GM21381 (cell line): Measurements from ENCODE around the gene GPR146.

Source experiments
- ATAC-seq: cut with Tn5 transposase; IDR thresholded peaks from one replicate; pipeline ENCODE4 v1.9.1; 2021; ENCODE audit warnings: mild to moderate bottlenecking, moderate library complexity; ENCODE audit not compliant: unreplicated experiment

GPR146 gene

DNA sequence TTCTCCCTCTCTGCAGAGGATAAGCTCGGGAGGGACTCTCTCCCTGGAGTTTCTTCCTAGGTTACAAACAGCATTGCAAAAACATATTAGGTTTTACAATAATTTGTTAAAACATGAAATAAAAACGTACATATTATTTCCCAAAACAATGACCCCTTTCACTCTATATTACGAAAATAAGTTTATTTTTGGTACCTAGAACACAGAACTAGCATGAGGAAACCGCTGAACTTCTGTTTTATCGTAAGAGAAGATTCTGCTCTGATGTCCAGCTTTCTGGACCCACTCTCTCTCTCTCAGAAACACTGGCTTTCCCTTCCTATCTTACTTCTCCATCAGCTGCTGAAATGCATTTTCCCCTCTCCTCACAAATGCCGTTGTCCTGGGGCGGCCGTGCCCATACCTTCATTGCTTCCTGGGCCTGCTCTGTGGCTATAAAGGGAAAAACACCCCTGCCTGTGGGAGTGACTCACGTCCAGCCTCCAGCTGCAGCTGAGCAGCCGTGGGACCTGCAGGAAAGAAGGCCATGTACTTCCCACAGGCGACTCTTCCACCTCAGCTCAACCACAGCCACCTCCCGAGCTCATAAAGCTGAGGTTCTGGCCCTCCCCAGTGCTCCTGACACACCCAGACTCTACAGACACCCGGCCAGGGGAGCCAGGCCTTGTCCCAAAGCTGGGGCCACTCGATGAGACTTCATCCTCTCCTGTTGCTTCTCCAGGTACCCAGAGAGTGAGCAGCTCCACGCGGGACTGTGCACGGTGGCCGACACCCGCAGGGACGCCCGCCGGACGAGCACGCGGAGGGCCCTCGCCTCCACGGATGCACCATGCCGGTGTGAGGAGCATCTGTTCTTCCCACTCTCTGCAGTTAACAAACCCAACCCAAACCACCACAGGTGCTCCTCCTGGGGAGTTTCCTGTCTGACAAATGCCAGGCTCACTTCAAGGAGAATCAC lies 46.6 kb downstream of the GPR146 start:
- ATAC-seq, result no peak

DNA sequence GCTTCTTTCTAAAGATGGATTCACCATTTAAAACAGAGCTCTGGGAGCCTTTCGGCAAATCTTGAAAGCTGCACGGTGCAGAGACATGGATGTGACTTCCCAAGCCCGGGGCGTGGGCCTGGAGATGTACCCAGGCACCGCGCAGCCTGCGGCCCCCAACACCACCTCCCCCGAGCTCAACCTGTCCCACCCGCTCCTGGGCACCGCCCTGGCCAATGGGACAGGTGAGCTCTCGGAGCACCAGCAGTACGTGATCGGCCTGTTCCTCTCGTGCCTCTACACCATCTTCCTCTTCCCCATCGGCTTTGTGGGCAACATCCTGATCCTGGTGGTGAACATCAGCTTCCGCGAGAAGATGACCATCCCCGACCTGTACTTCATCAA lies 47.3 kb downstream of the GPR146 start:
- no peak for ATAC-seq

DNA sequence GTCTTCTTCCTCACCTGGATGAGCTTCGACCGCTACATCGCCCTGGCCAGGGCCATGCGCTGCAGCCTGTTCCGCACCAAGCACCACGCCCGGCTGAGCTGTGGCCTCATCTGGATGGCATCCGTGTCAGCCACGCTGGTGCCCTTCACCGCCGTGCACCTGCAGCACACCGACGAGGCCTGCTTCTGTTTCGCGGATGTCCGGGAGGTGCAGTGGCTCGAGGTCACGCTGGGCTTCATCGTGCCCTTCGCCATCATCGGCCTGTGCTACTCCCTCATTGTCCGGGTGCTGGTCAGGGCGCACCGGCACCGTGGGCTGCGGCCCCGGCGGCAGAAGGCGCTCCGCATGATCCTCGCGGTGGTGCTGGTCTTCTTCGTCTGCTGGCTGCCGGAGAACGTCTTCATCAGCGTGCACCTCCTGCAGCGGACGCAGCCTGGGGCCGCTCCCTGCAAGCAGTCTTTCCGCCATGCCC lies 47.9 kb downstream of the GPR146 start:
- no peak for ATAC-seq

DNA sequence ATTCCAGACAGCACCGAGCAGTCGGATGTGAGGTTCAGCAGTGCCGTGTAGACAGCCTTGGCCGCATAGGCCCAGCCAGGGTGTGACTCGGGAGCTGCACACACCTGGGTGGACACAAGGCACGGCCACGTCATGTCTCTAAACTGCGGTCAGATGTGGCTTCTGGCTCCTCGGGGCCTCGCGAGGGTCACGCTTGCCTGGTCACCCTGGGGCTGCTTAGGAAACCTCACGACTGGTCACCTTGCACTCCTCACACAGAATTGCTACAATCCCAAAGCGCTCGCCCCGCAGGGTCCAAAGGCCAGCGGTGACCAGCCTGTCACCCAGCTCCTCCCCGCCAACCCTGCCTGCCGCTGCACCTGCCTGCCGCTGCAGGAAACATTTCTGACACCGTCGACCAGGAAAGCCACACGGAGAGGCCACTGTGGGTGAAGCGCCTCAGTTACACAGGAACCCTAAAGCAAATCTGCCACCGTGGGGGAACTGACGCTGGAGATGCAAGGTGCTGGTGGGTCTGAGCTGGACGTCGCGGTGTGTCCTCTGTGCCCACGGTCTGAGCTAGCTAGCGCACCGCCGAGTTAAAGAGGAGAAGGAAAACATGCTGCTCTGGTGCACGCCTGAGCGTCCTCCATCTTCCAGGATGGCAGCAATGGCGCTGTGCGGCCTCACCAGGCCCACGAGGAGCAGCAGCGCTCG lies 48.6 kb downstream of the GPR146 start:
- no peak for ATAC-seq

DNA sequence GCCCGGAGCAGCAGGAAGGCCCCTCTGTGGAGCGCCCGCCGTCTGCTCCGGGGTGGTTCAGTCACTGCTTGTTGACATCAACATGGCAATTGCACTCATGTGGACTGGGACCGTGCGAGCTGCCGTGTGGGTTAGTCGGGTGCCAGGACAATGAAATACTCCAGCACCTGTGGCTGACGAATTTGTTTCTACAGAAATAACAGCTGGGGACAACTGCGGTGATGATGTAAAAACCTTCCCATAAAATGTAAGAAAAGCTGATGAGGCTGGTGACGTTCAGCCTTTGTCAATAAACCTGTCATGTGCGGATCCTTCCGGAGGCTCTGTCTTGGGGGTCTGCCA lies 49.1 kb downstream of the GPR146 start:
- ATAC-seq, result no peak

DNA sequence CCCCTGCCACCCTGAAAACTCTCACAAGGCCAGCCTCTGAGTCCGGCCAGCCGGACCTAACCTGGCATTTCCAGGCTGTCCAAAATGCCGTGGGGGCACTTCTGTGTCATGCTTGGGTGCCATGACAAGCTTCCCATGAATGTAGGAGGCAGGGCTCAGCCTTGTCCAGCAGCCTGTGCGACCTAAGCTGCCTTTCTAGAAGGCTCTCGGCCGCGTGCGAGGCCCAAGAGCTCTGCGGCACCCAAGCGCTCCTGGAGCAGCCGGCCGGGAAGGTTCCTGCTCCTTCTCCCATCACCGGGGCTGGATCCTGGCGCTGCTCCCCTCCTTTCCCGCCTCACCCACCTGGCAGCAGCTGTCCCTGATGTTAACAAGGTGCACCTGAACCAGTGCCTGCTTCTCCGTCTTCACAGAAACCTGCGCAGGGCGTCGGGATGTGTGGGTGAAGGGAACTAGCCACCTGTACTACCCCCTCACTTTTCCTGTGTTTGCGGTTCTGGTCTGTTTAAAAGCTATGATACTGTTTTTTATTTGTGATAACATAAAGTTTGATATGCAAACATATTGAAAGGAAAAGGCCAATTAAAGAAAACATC lies 49.7 kb downstream of the GPR146 start:
- ATAC-seq, result no peak

DNA sequence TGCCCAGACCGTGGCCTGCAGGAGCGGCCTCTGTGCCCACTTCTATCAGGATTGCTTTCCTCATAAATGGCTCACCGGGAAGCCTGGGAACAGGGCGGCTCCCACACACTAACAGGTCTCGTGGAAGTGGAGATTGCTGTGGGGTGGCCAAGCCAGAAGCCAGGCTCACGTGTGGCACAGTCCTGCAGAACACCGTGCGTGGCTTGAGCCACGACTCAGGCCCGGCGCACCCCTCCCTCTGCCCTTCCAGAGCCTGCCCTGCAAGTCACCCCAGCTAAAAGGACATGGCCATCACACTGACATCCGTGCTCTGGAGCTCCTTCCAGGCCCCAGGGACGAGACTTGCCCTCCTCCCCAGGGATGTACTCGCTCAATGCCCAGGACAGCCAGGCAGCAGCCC lies 50.5 kb downstream of the GPR146 start:
- no peak for ATAC-seq

DNA sequence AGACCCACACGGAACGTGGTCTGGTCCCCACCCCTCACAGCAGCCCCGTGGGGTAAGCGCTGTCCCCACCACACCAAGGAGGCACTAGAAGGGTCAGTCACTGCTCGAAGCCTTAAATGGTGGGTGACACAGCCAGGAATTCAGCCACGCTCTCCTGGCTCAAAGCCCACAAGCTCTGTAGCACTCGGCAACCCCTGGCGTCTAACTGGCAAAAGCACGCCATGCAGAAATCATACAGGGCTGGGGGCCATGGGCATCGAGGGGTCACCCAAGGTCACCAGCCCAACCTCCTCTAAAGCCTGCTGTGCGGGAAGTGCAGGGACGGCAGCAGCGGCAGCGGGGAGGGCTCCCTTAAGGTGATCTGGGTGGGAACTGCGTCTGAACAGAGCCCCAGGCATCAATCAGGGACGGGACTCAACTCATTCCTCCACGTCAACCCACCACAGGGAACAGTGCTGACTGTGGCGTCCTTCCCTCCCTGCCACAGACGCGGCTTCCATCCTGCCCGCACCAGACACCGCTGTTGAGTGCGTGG lies 51.3 kb downstream of the GPR146 start:
- no peak for ATAC-seq

DNA sequence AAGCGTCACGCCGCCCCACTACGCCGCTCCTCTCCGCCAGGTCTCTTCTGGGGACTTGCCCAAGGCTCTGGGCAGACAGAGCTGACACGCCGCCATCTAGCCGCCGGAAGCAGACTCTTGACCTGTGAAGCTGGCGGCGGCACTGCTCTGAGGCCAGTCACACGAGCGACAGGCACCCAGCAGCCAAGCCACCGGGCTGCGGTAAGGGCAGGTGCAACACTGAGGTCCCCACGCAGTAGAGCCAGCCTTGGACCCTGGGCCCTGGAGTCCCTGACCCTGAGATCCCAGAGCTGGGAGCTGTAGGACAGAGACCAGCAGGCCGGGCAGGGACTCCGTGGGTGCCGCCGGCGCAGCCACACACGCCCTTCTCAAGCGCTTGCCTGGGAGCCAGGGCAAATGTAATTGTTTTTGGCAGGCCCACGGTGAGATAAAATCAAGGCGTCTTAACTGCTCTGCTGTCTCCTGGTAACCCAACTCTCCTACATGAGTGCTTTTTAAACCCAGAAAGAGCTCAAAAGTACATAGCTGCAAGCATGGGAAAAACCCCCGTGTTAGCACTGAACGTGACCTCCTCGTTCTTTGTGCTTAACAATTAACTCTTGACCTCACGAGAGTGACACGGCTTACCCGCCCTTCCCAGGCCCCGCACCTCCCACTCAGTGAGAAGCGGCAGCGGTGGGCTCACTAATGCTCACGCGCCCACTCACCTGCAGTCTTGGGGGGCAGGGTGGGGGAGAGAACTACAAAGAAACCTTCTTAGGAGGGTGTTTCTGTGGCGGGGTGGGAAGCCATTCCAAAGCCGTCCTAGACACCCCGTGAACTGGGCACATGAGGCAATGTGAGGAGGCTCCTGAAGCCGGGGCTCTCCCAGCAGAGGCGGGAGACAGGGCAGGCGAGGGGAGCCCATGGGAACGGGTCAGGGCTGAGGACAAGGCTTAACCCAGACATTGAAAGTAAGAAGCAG lies 52.1 kb downstream of the GPR146 start:
- no peak for ATAC-seq

DNA sequence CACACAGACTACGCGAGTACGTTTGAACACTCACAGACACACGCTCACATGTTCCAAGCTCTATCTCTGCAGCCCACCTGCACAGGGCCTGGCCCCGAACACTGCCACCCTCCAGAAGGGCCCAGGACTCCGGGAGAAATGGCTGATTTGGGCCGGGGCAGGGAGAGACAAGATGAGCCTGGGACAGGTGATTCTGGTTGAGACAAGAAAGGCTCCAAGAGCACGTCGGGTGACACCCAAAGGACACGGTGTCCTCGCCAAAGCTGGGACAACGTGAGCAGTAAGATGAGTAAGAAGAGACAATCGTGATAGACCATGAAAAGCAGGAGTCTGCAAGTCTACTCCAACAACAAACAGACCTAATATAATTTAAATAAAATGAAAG lies 52.8 kb downstream of the GPR146 start:
- ATAC-seq, result no peak

DNA sequence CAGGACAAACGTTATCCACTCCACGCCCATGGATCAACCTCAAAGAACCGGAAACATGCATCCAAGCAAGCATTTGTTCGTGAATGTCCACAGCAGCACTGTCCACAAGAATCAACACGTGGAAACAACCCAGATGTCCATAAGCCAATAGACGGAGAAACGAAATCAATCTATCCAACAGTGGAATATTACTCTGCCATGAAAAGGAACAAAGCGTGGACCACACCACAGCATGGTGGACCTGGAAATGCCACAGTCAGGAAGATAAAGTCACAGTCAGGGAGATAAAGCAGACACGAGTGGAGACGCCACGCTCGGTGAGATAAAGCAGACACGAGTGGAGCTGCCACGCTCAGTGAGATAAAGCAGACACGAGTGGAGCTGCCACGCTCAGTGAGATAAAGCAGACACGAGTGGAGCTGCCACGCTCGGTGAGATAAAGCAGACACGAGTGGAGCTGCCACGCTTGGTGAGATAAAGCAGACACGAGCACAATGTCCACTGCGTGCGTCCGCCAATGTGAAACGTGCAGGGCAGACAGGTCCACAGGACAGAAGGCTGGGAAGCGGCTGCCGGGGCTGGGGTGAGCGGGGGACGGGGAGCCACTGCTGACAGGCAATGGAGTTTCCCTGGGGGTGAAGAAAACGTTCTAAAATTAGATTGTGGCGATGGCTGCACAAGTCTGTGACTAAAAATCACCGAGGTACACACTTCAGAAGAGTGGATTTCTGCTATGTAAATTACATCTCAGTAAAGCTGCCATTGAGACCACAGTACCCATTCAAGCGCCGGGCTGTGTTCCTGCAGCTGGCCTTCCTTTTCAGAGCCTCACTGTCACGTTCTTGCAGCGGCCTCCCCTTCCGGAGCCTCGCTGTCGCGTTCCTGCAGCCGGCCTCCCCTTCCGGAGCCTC lies 54.2 kb downstream of the GPR146 start:
- ATAC-seq, result no peak

DNA sequence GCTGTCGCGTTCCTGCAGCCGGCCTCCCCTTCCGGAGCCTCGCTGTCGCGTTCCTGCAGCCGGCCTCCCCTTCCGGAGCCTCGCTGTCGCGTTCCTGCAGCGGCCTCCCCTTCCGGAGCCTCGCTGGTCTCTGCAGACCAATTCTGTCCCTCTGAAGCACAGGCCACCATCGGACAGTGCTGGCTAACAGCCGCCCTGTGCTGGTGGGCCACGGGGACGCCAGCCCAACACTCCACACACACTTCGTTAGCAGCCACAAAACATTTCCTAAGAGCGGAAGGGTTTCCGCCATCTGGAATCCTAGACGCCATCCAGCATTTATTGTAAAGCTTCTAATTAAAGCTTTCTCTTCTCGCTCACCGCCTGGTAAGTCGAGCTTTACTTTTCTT lies 54.8 kb downstream of the GPR146 start:
- ATAC-seq, result no peak

DNA sequence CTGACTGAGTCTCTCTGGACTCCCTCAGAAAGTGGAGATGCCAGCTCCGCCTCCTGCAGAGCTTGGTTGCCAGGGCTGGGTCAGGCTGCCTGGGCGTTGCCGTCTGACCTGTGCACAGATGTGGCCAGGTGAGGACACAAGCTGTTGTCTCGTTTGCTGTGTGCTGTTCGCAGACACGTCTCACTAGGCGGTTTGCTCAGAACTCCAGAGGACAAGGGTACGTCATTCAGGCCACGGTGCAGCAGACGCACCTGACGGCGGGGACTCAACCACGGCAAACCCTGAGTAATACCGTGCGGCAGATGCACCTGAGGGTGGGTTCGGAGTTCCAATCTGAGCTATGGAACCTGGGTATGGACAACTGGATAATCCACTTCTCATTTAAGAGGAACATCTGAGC lies 55.3 kb downstream of the GPR146 start:
- no peak for ATAC-seq

DNA sequence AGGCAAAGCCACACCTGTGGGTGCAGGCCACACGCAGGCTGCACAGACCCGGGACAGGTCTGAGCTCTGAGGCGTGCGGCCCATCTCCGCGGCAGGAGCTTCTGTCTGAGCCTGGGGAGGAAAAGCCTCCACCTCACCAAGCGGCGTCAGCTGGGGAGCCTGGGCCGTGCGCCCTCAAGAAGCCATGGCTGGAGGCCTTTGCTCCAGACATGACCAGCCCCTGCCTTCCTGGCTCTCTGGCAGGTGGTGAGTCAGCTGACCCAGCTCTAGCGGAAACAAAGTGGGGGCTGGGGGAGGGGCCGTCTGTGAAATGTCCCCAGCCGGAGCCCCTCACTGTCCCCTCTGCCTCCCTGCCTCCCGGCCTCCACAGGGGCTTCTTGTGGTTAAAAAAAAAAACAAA lies 56.0 kb downstream of the GPR146 start:
- ATAC-seq, result no peak

DNA sequence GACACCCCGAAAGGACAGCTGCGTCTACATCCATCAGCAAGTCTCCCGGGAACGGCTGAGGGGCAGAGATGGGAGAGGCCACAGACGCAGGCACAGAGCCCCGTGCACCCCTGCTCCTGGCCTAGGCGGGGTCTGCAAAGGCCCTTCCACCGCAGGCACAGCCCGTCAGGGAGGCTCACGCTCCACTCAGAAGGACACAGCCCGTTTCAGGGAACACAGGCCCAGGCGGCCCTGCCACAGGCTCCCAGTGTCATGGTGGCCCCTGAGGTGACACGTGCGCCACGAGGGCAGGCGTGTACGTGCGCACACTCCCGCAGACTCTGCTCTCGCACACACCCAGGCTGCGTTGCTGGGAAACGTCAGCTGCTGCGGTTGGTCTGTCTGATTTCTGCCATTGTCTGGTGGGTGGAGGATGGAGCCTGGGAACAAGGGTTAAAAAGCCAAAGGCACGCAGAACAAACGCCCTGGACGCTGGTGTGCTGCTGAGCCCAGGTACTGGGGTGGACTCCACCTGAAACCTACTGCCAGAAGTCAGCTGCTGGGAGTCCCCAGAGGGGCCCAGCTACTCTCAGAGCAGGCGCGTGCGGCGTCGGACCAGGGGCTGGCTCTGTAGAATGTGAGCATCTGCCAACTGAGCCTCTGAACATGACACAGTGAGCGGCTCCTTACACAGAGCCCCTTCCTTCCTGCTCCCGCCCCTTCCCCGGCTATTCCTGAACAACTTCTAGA lies 56.7 kb downstream of the GPR146 start:
- no peak for ATAC-seq

DNA sequence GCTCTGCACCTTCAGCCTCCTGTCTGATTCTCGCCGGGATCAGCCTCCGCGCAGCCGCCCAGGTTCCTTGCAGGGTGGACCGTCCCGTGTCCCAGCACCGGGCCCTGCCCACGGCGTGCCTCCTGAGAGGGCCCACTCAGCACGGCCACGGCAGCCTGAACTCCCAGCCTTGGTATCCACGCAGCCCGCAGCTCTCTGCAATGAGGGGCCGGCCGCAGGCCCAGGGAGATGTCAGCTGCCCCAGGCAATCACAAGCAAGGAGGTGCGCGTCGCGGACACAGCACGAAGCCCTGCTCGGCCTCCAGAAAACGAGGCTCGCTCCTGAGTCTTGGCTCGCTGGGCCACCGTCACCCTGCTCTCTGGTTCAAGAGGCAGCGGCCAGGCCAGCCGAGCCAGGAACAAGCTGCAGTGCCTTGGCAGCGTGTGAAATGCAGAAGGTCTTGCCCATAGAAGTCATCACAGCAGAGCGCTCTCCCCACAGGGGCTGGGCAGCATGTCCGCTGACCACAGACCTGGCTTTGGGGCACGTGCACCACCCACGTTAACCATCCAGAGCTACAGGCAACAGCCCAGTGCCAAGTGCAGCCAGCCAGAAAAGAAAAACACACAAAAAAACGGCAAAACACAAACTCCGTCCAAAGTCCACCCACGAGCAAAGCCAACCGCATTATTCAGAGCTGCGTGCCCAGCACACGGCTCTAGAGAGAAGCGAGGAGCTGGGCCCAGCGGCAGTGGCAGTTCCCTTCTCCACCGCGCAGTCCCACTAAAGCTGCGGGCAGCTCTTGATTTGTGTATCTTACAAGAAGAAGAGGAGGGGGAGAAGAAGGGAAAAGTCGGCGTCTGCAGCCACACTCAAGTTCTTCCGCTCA lies 57.5 kb downstream of the GPR146 start:
- ATAC-seq, result no peak

DNA sequence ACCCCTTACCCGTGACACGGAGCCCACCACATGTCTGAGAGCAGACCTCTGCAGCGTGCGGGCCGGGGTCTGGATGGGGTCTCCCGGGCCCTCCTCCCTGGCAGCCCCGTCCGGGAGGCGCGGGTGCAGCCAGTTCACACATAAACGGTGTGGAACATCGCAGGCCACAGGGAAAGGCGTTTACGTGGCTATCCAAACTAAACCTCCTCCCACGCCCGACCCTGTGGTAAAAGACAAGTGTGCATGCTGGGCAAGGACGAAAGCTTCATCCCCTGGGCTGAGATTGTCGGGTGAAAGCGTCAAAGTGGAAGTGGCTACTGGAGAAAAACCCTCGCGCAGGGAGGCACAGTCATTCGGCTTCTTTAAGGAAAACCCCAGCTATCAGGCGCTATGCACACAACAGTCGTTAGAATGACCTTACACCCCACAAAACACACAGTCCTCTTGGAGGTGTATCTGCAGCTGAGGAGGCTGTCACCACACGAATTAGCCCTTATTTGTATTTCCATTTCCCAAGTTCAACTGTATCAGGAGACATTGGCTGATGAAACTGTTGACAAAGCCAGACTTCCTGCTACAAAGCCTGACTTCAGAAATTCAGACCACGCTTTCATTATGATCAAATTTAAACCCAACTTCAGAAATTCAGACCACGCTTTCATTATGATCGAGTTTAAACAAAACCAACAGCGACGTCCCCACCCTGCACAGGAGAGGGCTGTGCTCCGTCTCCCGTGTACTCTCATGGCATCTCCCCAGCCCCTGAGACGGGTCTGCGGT lies 58.9 kb downstream of the GPR146 start:
- ATAC-seq, result no peak
